ENCODE data around the gene PRR11. TPM values are rescaled to one million over a fixed set of nuclear protein-coding genes. Genes with fewer than 3 reads are reported as not detected.

Gene PRR11
- polyA plus RNA-seq, 1 experiment, result 20.2 TPM

DNA sequence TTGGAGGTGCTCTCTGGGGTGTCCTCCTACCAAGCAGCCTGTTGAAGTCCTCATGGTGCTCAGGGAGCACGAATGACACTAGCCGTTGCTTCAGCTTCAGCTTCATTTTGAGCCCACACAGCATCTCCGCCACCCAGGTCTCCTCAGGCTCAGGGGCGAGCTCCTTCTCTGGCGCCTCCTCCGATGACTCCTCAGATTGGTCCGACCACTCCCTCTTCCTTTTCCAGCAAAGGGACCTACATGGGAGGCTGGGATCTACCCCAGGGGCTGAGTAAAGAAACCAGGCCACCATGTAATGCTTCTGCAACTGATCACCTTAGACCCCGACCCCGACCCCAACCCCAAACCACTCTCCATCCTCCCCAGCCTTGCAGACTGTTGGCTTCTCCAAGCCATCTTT is 25.9 kb downstream of the PRR11 start:
- no peak for DNase-seq (ENCODE audit: low read depth, low spot score)
- no peak overlapping the region for H3K27ac ChIP-seq (ENCODE audit: low read depth, low read length)
- H3K27me3 ChIP-seq (ENCODE audit: control insufficient read depth, insufficient read depth, low read length), result no peaks in the 10 kb centered on the region
- no peak for TF ChIP-seq CTCF (IDR thresholded peaks at IDR 0.05; ENCODE audit: low read depth, low read length)
- no peaks in the 10 kb centered on the region for H3K9me3 ChIP-seq (ENCODE audit: control insufficient read depth, insufficient read depth, low read length)
- H3K4me3 ChIP-seq (ENCODE audit: low read depth, low read length), result no peak overlapping the region
- POLR2A ChIA-PET, result no interaction called here
- CTCF ChIA-PET, result no interaction called here

GRCh38 chr17:59185997-59186396 is 30.5 kb downstream of the PRR11 start:
- Histone ChIP-seq H3K9me3 (ENCODE audit: control insufficient read depth, insufficient read depth, low read length) (no peaks in the 10 kb centered on the region), H3K4me3 (ENCODE audit: low read depth, low read length) (no peak overlapping the region), H3K27me3 (ENCODE audit: control insufficient read depth, insufficient read depth, low read length) (no peaks in the 10 kb centered on the region), H3K27ac (ENCODE audit: low read depth, low read length) (no peak overlapping the region)
- no peak for TF ChIP-seq CTCF (IDR thresholded peaks at IDR 0.05; ENCODE audit: low read depth, low read length)
- ChIA-PET CTCF (interaction anchor here (0.7 kb wide), 1 partner anchor 448 kb away, joined by 3 read pairs; no protein-coding TSS in a partner anchor), POLR2A (no interaction called here)
- no peak for DNase-seq (ENCODE audit: low read depth, low spot score)

DNA sequence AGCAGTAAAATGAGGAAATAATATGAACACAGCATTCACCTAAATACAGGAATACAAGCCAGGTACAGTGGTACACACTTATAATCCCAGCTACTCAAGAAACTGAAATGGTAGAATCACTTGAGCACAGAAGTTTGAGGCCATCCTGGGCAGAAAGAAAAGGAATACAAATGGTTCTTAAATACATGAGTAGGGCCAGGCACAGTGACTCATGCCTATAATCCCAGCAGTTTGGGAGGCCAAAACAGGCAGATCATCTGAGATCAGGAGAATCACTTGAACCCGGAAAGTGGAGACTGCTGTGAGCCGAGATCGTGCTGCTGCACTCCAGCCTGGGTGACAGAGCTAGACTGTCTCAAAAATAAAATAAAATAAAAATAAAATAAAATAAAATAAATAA is 31.3 kb downstream of the PRR11 start:
- Histone ChIP-seq H3K27me3 (ENCODE audit: control insufficient read depth, insufficient read depth, low read length) (no peaks in the 10 kb centered on the region), H3K9me3 (ENCODE audit: control insufficient read depth, insufficient read depth, low read length) (no peaks in the 10 kb centered on the region), H3K4me3 (ENCODE audit: low read depth, low read length) (no peak overlapping the region), H3K27ac (ENCODE audit: low read depth, low read length) (no peak overlapping the region)
- TF ChIP-seq CTCF (IDR thresholded peaks at IDR 0.05; ENCODE audit: low read depth, low read length), result no peak
- no peak for DNase-seq (ENCODE audit: low read depth, low spot score)
- ChIA-PET POLR2A (no interaction called here), CTCF (no interaction called here)

GRCh38 chr17:59190806-59191205 is 35.3 kb downstream of the PRR11 start:
- POLR2A ChIA-PET, result no interaction called here
- no peak for TF ChIP-seq CTCF (IDR thresholded peaks at IDR 0.05; ENCODE audit: low read depth, low read length)
- CTCF ChIA-PET, result no interaction called here
- DNase-seq (ENCODE audit: low read depth, low spot score), result no peak
- Histone ChIP-seq H3K27ac (ENCODE audit: low read depth, low read length) (no peak overlapping the region), H3K9me3 (ENCODE audit: control insufficient read depth, insufficient read depth, low read length) (no peaks in the 10 kb centered on the region), H3K4me3 (ENCODE audit: low read depth, low read length) (no peak overlapping the region), H3K27me3 (ENCODE audit: control insufficient read depth, insufficient read depth, low read length) (no peaks in the 10 kb centered on the region)

GRCh38 chr17:59193336-59193862 is 37.9 kb downstream of the PRR11 start:
- CTCF ChIA-PET, result no interaction called here
- no peaks in the 10 kb centered on the region for H3K27me3 ChIP-seq (ENCODE audit: control insufficient read depth, insufficient read depth, low read length)
- no peak for DNase-seq (ENCODE audit: low read depth, low spot score)
- TF ChIP-seq CTCF (IDR thresholded peaks at IDR 0.05; ENCODE audit: low read depth, low read length), result no peak
- H3K9me3 ChIP-seq (ENCODE audit: control insufficient read depth, insufficient read depth, low read length), result no peaks in the 10 kb centered on the region
- POLR2A ChIA-PET, result no interaction called here
- H3K4me3 ChIP-seq (ENCODE audit: low read depth, low read length), result no peak overlapping the region
- H3K27ac ChIP-seq (ENCODE audit: low read depth, low read length), result no peak overlapping the region
